GM04503 (cell line): ENCODE results near the gene ZNF468.
"Not testable (repeated sequence)": the region's sequence is repeated elsewhere in the genome, so short reads cannot be mapped to it uniquely, and the experiment has no call there.

Experiments
- DNase-seq: peaks from one replicate; pipeline ENCODE4 v3.0.0-alpha.2; 2012; ENCODE audit warnings: low read depth

ZNF468 gene

GRCh38 chr19:52825765-52826164, 31.7 kb downstream of the ZNF468 start:
- no peak for DNase-seq

GRCh38 chr19:52823676-52824075, 33.7 kb downstream of the ZNF468 start:
- no peak for DNase-seq

GRCh38 chr19:52821204-52821960, 36.0 kb downstream of the ZNF468 start, which contains the start of gene ZNF28:
TSS of gene ZNF28 (minus strand) at chr19:52821633. CDS start at chr19:52817958, 3,675 bp downstream.
- DNase-seq: not testable (repeated sequence)

- peak; percentile 9 for DNase-seq
These were observed 36.8 kb downstream of the ZNF468 start for GRCh38 chr19:52820472-52821203.

- no peak for DNase-seq
These were observed 47.6 kb downstream of the ZNF468 start for GRCh38 chr19:52809801-52810200.

GRCh38 chr19:52799950-52800640, 57.3 kb downstream of the ZNF468 start:
- not testable (repeated sequence) for DNase-seq

- DNase-seq: no peak
These were observed 68.0 kb downstream of the ZNF468 start for GRCh38 chr19:52789440-52789839.
